HG03103 (cell line): Measurements from ENCODE around the gene FCER2.

ENCODE experiments used
- ATAC-seq: cut with Tn5 transposase; IDR thresholded peaks from one replicate; pipeline ENCODE4 v1.9.1; 2021; ENCODE audit warnings: low read depth; ENCODE audit not compliant: unreplicated experiment

The FCER2 gene

GRCh38 chr19:7734220-7735203 is 32.6 kb upstream of the FCER2 start:
- no peak for ATAC-seq

- ATAC-seq = no peak
Observed at GRCh38 chr19:7733376-7733775, 31.4 kb upstream of the FCER2 start.

GRCh38 chr19:7732045-7732444 is 30.1 kb upstream of the FCER2 start, which contains the start of gene CLEC4G:
Gene CLEC4G, minus strand, starts transcription at chr19:7732110. Its CDS starts 8 bp downstream, at chr19:7732102.
- ATAC-seq = no peak

- ATAC-seq = no peak
Observed at GRCh38 chr19:7731615-7732014, 29.7 kb upstream of the FCER2 start.

GRCh38 chr19:7731218-7731595 is 29.3 kb upstream of the FCER2 start:
- ATAC-seq = no peak

- ATAC-seq = no peak
Observed at GRCh38 chr19:7730286-7731217, 28.6 kb upstream of the FCER2 start.

- no peak for ATAC-seq
Observed at GRCh38 chr19:7729831-7730285, 27.9 kb upstream of the FCER2 start.

GRCh38 chr19:7729211-7729610 is 27.3 kb upstream of the FCER2 start:
- no peak for ATAC-seq

- ATAC-seq = no peak
Observed at GRCh38 chr19:7725791-7726190, 23.9 kb upstream of the FCER2 start.

- no peak for ATAC-seq
Observed at GRCh38 chr19:7722231-7722651, 20.3 kb upstream of the FCER2 start.

GRCh38 chr19:7720351-7720750 is 18.4 kb upstream of the FCER2 start:
- no peak for ATAC-seq

- no peak for ATAC-seq
Observed at GRCh38 chr19:7718668-7719067, 16.7 kb upstream of the FCER2 start.

GRCh38 chr19:7716762-7717161 is 14.8 kb upstream of the FCER2 start:
- ATAC-seq = no peak

GRCh38 chr19:7715671-7716070 is 13.7 kb upstream of the FCER2 start:
- ATAC-seq = no peak

- ATAC-seq = no peak
Observed at GRCh38 chr19:7710616-7711015, 8.7 kb upstream of the FCER2 start.

GRCh38 chr19:7709932-7710460 is 8.1 kb upstream of the FCER2 start:
- no peak for ATAC-seq

- ATAC-seq = no peak
Observed at GRCh38 chr19:7706955-7707456, 5.1 kb upstream of the FCER2 start.

GRCh38 chr19:7706188-7706954 is 4.4 kb upstream of the FCER2 start:
- no peak for ATAC-seq

- ATAC-seq = peak; percentile 46
Observed at GRCh38 chr19:7705387-7706187, 3.7 kb upstream of the FCER2 start.
